HepG2 (cell line): Measurements from ENCODE around the gene ZNF341. TPM values are rescaled to one million over a fixed set of nuclear protein-coding genes. Genes with fewer than 3 reads are reported as not detected.

ENCODE experiments used
- ATAC-seq: fragments of 200-7000 bp; cut with Tn5 transposase; 3 replicates; pipeline ENCODE4 v1.9.1; 2020; ENCODE audit warnings: mild to moderate bottlenecking, moderate library complexity
- BruUV-seq: library from RNA; stranded (reverse); fragments of 400-500 nt; replicated peaks from 2 replicates; lab custom pipeline; 2021; lab: Mats Ljungman, UMichigan
- CTCF ChIA-PET: fragments of 300-600 bp; formaldehyde crosslinking; extraction: SDS; loops from one replicate; lab custom pipeline; 2021; ENCODE audit warnings: low total read pairs, inconsistent platforms, low intra/inter-chr PET ratio; lab: Yijun Ruan, JAX
- POLR2A ChIA-PET: fragments of 350-600 bp; sonication (Branson Sonifier 250); formaldehyde crosslinking; loops from one replicate; lab custom pipeline; 2020; ENCODE audit warnings: antibody characterized with exemption, inconsistent platforms; lab: Yijun Ruan, JAX
- DNase-seq: peaks from one replicate; pipeline ENCODE4 v3.0.0-alpha.2; 2015; ENCODE audit warnings: low spot score
- FAIRE-seq: peaks from 3 replicates; lab custom pipeline; 2011; peaks lifted over from hg19 to GRCh38; lab: Jason Lieb, UNC
- H2AFZ ChIP-seq: one replicate; pipeline ENCODE4 v1.6.1; 2011; ENCODE audit warnings: low read length, inconsistent platforms
- H3K27ac ChIP-seq: fragments of 300-600 bp; 3 replicates; pipeline ENCODE4 v1.8.0; 2011; ENCODE audit warnings: mixed run types, mild to moderate bottlenecking, mixed read lengths, low read length, inconsistent platforms; ENCODE audit not compliant: insufficient read depth; ENCODE audit errors: extremely low read length
- H3K27me3 ChIP-seq, 2 experiments: fragments of 200-600 bp in 1 of 2; 2 replicates in 1 of 2; 3 replicates in 1 of 2; pipeline versions ENCODE4 v1.6.0 to v1.8.0; 2011; ENCODE audit warnings: low read length in 2 of 2, mild to moderate bottlenecking in 2 of 2, moderate library complexity in 2 of 2, inconsistent platforms in 1 of 2; ENCODE audit not compliant: insufficient read depth in 2 of 2, control insufficient read depth in 1 of 2
- H3K36me3 ChIP-seq, 2 experiments: fragments of 200-600 bp in 1 of 2; replicated peaks in 1 of 2; 2 replicates in 1 of 2; 3 replicates in 1 of 2; pipeline versions ENCODE4 v1.5.1 to v1.8.0; 2011; ENCODE audit warnings: low read length in 2 of 2, inconsistent platforms in 1 of 2; ENCODE audit not compliant: insufficient read depth in 2 of 2, control insufficient read depth in 1 of 2
- H3K4me1 ChIP-seq: 2 replicates; pipeline ENCODE4 v1.5.1; 2012; ENCODE audit warnings: low read length, inconsistent platforms; ENCODE audit not compliant: insufficient read depth
- H3K4me2 ChIP-seq: 2 replicates; pipeline ENCODE4 v1.6.0; 2011; ENCODE audit warnings: low read depth, low read length, inconsistent platforms
- H3K4me3 ChIP-seq, 3 experiments: fragments of 200-600 bp in 1 of 3; sonication (generic), shearing (Covaris generic) in 1 of 3; replicated peaks in 1 of 3; 2 replicates each; pipeline ENCODE4 v1.5.1; 2011 to 2016; ENCODE audit warnings: low read length in 3 of 3, inconsistent platforms in 2 of 3, low read depth in 2 of 3, mild to moderate bottlenecking in 2 of 3, control low read depth in 1 of 3, mixed read lengths in 1 of 3; ENCODE audit not compliant: insufficient read depth in 1 of 3
- H3K79me2 ChIP-seq: one replicate; pipeline ENCODE4 v1.6.1; 2011; ENCODE audit warnings: low read length, inconsistent platforms; ENCODE audit not compliant: insufficient read depth
- H3K9ac ChIP-seq: 2 replicates; pipeline ENCODE4 v1.6.0; 2011; ENCODE audit warnings: mild to moderate bottlenecking, low read depth, low read length, inconsistent platforms; ENCODE audit not compliant: insufficient read depth
- H3K9me3 ChIP-seq: 2 replicates; pipeline ENCODE4 v1.5.1; 2012; ENCODE audit warnings: mild to moderate bottlenecking, low read length
- H4K20me1 ChIP-seq: 2 replicates; pipeline ENCODE4 v1.6.0; 2011; ENCODE audit warnings: inconsistent platforms, mild to moderate bottlenecking, low read length, moderate library complexity; ENCODE audit not compliant: insufficient read depth
- AHR ChIP-seq: IDR thresholded peaks from 2 replicates; pipeline ENCODE4 v1.6.1; 2018; ENCODE audit warnings: missing genetic modification reagents, missing compliant biosample characterization
- DPF2 ChIP-seq: sonication (generic); formaldehyde crosslinking; IDR thresholded peaks from 2 replicates; pipeline ENCODE4 v1.4.0; 2020; ENCODE audit warnings: mild to moderate bottlenecking, low read depth, missing genetic modification reagents, borderline replicate concordance
- E2F1 ChIP-seq: sonication (generic); formaldehyde crosslinking; IDR thresholded peaks from 2 replicates; pipeline ENCODE4 v1.5.0; 2020; ENCODE audit warnings: missing genetic modification reagents
- FOXK2 ChIP-seq: fragments of 450-650 bp; IDR thresholded peaks from 2 replicates; pipeline ENCODE4 v1.6.1; 2016
- FUBP1 ChIP-seq: sonication (generic); formaldehyde crosslinking; IDR thresholded peaks from 2 replicates; pipeline ENCODE4 v1.5.1; 2020; ENCODE audit warnings: missing genetic modification reagents, mild to moderate bottlenecking, borderline replicate concordance
- KDM3A ChIP-seq: IDR thresholded peaks from 2 replicates; pipeline ENCODE4 v1.6.1; 2018; ENCODE audit warnings: low read depth, missing compliant biosample characterization
- MTA3 ChIP-seq: sonication (generic); formaldehyde crosslinking; IDR thresholded peaks from 2 replicates; pipeline ENCODE4 v1.4.0; 2020; ENCODE audit warnings: missing genetic modification reagents
- MTF1 ChIP-seq: sonication (generic); formaldehyde crosslinking; IDR thresholded peaks from 2 replicates; pipeline ENCODE4 v1.5.0; 2020; ENCODE audit warnings: missing genetic modification reagents
- MTF2 ChIP-seq: sonication (generic); formaldehyde crosslinking; IDR thresholded peaks from 2 replicates; pipeline ENCODE4 v1.5.0; 2020; ENCODE audit warnings: missing genetic modification reagents, borderline replicate concordance
- NRL ChIP-seq: sonication (generic); formaldehyde crosslinking; IDR thresholded peaks from 2 replicates; pipeline ENCODE4 v1.5.0; 2020; ENCODE audit warnings: missing genetic modification reagents, mild to moderate bottlenecking, moderate library complexity, borderline replicate concordance
- PHF5A ChIP-seq: IDR thresholded peaks from one replicate; pipeline ENCODE4 v1.6.1; 2018; ENCODE audit warnings: low read depth, missing genetic modification reagents; ENCODE audit not compliant: unreplicated experiment
- SOX13 ChIP-seq, 3 experiments: fragments of 450-650 bp in 1 of 3; sonication (generic) in 1 of 3; formaldehyde crosslinking in 1 of 3; IDR thresholded peaks in 2 of 3; conservative IDR thresholded peaks in 1 of 3; 2 replicates each; pipeline versions ENCODE4 v1.5.0 to v1.6.1; 2016 to 2020; ENCODE audit warnings: antibody characterized with exemption in 1 of 3, mild to moderate bottlenecking in 1 of 3, missing compliant biosample characterization in 1 of 3, missing genetic modification reagents in 1 of 3, moderate library complexity in 1 of 3
- ZNF576 ChIP-seq: sonication (generic); formaldehyde crosslinking; IDR thresholded peaks from 2 replicates; pipeline ENCODE4 v1.4.0; 2020; ENCODE audit warnings: mild to moderate bottlenecking, missing genetic modification reagents
- ZNF737 ChIP-seq: sonication (generic); formaldehyde crosslinking; IDR thresholded peaks from 2 replicates; pipeline ENCODE4 v1.5.0; 2020; ENCODE audit warnings: missing genetic modification reagents, mild to moderate bottlenecking, borderline replicate concordance
- ZNF839 ChIP-seq: sonication (generic); formaldehyde crosslinking; IDR thresholded peaks from 2 replicates; pipeline ENCODE4 v1.4.0; 2020; ENCODE audit warnings: missing genetic modification reagents, mild to moderate bottlenecking, borderline replicate concordance
- ZSCAN22 ChIP-seq: sonication (generic); formaldehyde crosslinking; IDR thresholded peaks from 2 replicates; pipeline ENCODE4 v1.4.0; 2020; ENCODE audit warnings: mild to moderate bottlenecking, missing genetic modification reagents
- WGBS: methylation state at CpG from one replicate; pipeline ENCODE4 v1.1.6; 2017; ENCODE audit warnings: low lambda C conversion rate; 5-methylcytosine and 5-hydroxymethylcytosine counted together
- in situ Hi-C: cut with HindIII; loops from 2 replicates; pipeline ENCODE4 v1.10.0; 2017; ENCODE audit warnings: low pct_unique_long_range_greater_than_20kb; ENCODE audit not compliant: extremely low pct_ligation_motif_present
- intact Hi-C: fragments of 100-400 bp; cut with micrococcal nuclease; formaldehyde crosslinking; loops from one replicate; pipeline ENCODE4 v1.10.0; 2022; ENCODE audit not compliant: unreplicated experiment
- polyA plus RNA-seq, 8 experiments: library from polyadenylated mRNA; depleted of rRNA in 3 of 8; stranded (reverse) in 7 of 8; unstranded in 1 of 8; fragments of >200 nt; fragmentation: Illumina TruSeq in 4 of 8; extraction: Trizol in 4 of 8; gene quantifications; 2 replicates each; pipeline versions ENCODE4 v1.2.1 to v1.2.3, GENCODE V29; 2011 to 2016; ENCODE audit warnings: low read depth in 4 of 8, missing spikeins in 1 of 8, mixed read lengths in 1 of 8; ENCODE audit not compliant: insufficient read depth in 1 of 8
- total RNA-seq, 5 experiments: library from RNA; depleted of rRNA; stranded (reverse); fragments of >200 nt; fragmentation: Illumina TruSeq; extraction: Trizol; gene quantifications; 2 replicates each; pipeline ENCODE4 v1.2.3, GENCODE V29; 2016; ENCODE audit warnings: low read depth in 1 of 5

ZNF341 gene
- total and polyA plus RNA-seq, 2 of the 13 experiments (the other 11 are each of a cell fraction or from before 2014, with no cell fraction given) = 1.1 to 2.2 TPM

DNA sequence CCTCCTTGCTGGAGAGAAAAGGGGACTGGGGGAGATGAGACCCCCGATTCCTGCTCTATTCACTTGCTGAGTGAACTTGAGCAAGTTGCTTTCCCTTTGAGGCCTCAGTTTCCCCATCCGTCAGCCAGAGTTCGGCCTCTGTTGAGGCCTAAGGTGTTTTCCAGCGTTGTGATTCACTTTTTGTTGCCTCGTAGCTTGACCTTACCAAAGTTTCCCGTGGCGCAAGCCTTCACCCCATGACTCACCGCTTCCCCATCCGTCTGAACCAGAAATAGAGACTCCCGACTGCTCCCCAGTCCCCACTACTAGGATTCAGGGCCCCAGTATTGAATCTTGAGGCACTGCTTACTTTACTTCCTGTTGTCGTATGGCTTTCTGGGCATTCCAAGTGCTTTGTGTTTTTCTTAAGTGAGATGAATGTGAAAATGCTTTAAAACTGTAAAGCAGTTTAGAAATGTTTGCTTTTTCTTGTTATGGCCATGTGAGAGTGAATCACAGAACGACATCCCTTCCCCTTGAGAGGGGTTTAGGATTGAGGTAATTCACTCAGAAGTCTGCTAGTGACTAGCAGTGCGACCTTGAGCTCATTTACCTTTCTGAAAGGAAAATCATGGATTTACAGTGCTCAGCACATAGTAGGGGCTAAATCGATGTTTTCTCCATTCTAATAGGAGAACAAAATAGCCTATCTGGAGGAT is 80.5 kb downstream of the ZNF341 start (continued):
- TF ChIP-seq FUBP1 (CRISPR knock-in tag) = no peak
- 0 out of 2 replicates have a peak, but pooled peaks have one; percentile 0 for TF ChIP-seq ZSCAN22 (CRISPR knock-in tag)
- peak; percentile 38 for TF ChIP-seq PHF5A (CRISPR knock-in tag)
- no peak for TF ChIP-seq AHR (CRISPR knock-in tag)

DNA sequence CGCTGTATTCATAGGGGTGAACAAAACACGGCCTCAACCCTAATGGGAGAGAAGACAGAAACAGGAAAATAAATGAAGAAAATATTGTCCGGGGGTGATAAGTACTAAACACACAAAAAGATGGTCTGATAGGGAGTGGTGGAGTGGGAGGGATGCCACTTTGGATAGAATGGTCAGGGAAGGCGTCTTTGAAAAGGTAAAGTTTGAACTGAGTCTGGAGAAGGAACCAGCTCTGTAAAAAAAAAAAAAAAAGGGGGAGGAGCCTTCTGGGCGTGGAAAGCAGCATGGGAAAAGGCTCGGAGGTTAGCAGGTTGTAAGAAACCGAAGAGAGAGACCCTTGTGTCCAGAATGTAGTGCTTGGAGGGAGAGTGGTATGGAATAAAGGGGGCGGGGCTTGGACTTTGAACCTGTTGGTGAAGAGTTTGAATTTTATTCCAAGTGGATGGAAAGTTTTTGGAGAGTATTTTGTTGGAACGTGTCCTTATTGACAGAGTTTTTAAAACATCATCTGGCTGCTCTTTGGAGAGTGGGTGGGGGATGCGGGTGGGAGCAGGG is 81.2 kb downstream of the ZNF341 start:
- BruUV-seq = no TSS peak
- peak overlapping the region; percentile 83 to 96 (median 87) for H3K4me3 ChIP-seq
- ChIA-PET CTCF (no interaction called here), POLR2A (interaction anchor here (1.0 to 6.6 kb wide), 8 partner anchors 12 to 300 kb away, joined by 4 to 140 read pairs (median 19); partner anchors contain the start of genes EIF2S2, RALY and ZNF341)
- H3K36me3 ChIP-seq = peaks cover 5 to 19% of the 10 kb centered on the region in 2 experiments; a peak in 3 of 5 replicates
- peak; percentile 39 for FAIRE-seq
- DNase-seq = peak; percentile 91
- H3K79me2 ChIP-seq = peaks cover 65% of the 10 kb centered on the region
- H4K20me1 ChIP-seq = peaks cover 23% of the 10 kb centered on the region
- H3K9ac ChIP-seq = peak overlapping the region; percentile 94
- H3K27ac ChIP-seq = peak overlapping the region; percentile 72
- H3K9me3 ChIP-seq = no peaks in the 10 kb centered on the region
- WGBS = 8% methylated on average over 10 of the region's 10 CpGs
- H2AFZ ChIP-seq = no peak overlapping the region
- in situ Hi-C loops = no loop called here
- peak; percentile 5; the same call in 1 of the 3 replicates for ATAC-seq
- intact Hi-C loops = loop anchor here (5.0 kb wide), 3 partner anchors 49 to 299 kb away; partner anchors contain the start of genes E2F1 and EIF2S2
- peak overlapping the region; percentile 91 for H3K4me2 ChIP-seq
- H3K27me3 ChIP-seq = no peaks in the 10 kb centered on the region; a peak in 1 of 5 replicates
- H3K4me1 ChIP-seq = peaks cover 56% of the 10 kb centered on the region
- no peak for TF ChIP-seq DPF2
- TF ChIP-seq ZNF576 (CRISPR knock-in tag) = no peak
- TF ChIP-seq MTF2 (CRISPR knock-in tag) = no peak
- TF ChIP-seq ZNF737 = no peak
- no peak for TF ChIP-seq E2F1 (CRISPR knock-in tag)
- no peak for TF ChIP-seq KDM3A (CRISPR knock-in tag)
- no peak for TF ChIP-seq ZNF839 (CRISPR knock-in tag)
- TF ChIP-seq SOX13 (IDR thresholded peaks at IDR 0.05) = no peak
- TF ChIP-seq SOX13 (CRISPR knock-in tag; conservative IDR thresholded peaks at IDR 0.05 in 1 of 2, IDR thresholded peaks at IDR 0.05 in 1 of 2) = no peak
- TF ChIP-seq NRL (CRISPR knock-in tag) = no peak
- no peak for TF ChIP-seq FOXK2
- TF ChIP-seq MTF1 (CRISPR knock-in tag) = no peak
- TF ChIP-seq MTA3 (CRISPR knock-in tag) = no peak
